HepG2 (cell line): Measurements from ENCODE around the gene ZNF581. TPM values are rescaled to one million over a fixed set of nuclear protein-coding genes. Genes with fewer than 3 reads are reported as not detected.
A peak's percentile ranks its signal among the peaks of the same experiment; 100 is the strongest.

Experiments used
- ARNT ChIP-seq: fragments of 450-650 bp; IDR thresholded peaks from 2 replicates; pipeline ENCODE4 v1.6.1; 2017
- ARNT2 ChIP-seq: sonication (generic); formaldehyde crosslinking; IDR thresholded peaks from 2 replicates; pipeline ENCODE4 v1.8.0; 2022; ENCODE audit warnings: mild to moderate bottlenecking, low read depth, missing genetic modification reagents, moderate library complexity
- FOXC1 ChIP-seq: sonication (generic); formaldehyde crosslinking; IDR thresholded peaks from 2 replicates; pipeline ENCODE4 v1.8.0; 2022; ENCODE audit warnings: mild to moderate bottlenecking, missing genetic modification reagents, borderline replicate concordance
- HOXA5 ChIP-seq: sonication (generic); formaldehyde crosslinking; IDR thresholded peaks from 2 replicates; pipeline ENCODE4 v1.4.0; 2020; ENCODE audit warnings: missing genetic modification reagents
- KMT2A ChIP-seq: sonication (generic); formaldehyde crosslinking; IDR thresholded peaks from 2 replicates; pipeline ENCODE4 v1.4.0; 2020; ENCODE audit warnings: missing genetic modification reagents
- MED13 ChIP-seq: sonication (generic); formaldehyde crosslinking; IDR thresholded peaks from 2 replicates; pipeline ENCODE4 v1.5.0; 2020; ENCODE audit warnings: missing genetic modification reagents
- NFAT5 ChIP-seq: sonication (generic); formaldehyde crosslinking; IDR thresholded peaks from 2 replicates; pipeline ENCODE4 v1.4.0; 2020; ENCODE audit warnings: missing genetic modification reagents
- NPAS2 ChIP-seq: sonication (generic); formaldehyde crosslinking; IDR thresholded peaks from 2 replicates; pipeline ENCODE4 v1.8.0; 2022; ENCODE audit warnings: mild to moderate bottlenecking, missing genetic modification reagents, borderline replicate concordance
- SIX4 ChIP-seq: sonication (generic); formaldehyde crosslinking; IDR thresholded peaks from 2 replicates; pipeline ENCODE4 v1.4.0; 2020; ENCODE audit warnings: missing genetic modification reagents
- SRSF4 ChIP-seq: fragments of 200-400 bp; formaldehyde crosslinking; IDR thresholded peaks from one replicate; pipeline ENCODE4 v1.6.1; 2018; ENCODE audit warnings: mild to moderate bottlenecking, low read depth, low read length, moderate library complexity; ENCODE audit not compliant: poor library complexity, severe bottlenecking
- TCF7L2 ChIP-seq: IDR thresholded peaks from 2 replicates; pipeline ENCODE4 v1.6.1; 2011; ENCODE audit warnings: mild to moderate bottlenecking, low read depth, low read length, moderate library complexity
- TRIM22 ChIP-seq: fragments of 450-650 bp; IDR thresholded peaks from 2 replicates; pipeline ENCODE4 v1.6.1; 2017
- ZC3H4 ChIP-seq: sonication (generic); formaldehyde crosslinking; IDR thresholded peaks from 2 replicates; pipeline ENCODE4 v1.4.0; 2020; ENCODE audit warnings: missing genetic modification reagents, borderline replicate concordance
- ZNF530 ChIP-seq: sonication (generic); formaldehyde crosslinking; IDR thresholded peaks from 2 replicates; pipeline ENCODE4 v1.5.0; 2020; ENCODE audit warnings: low read depth, mild to moderate bottlenecking, missing genetic modification reagents
- ZNF782 ChIP-seq: sonication (generic); formaldehyde crosslinking; IDR thresholded peaks from 2 replicates; pipeline ENCODE4 v1.4.0; 2020; ENCODE audit warnings: missing genetic modification reagents, mild to moderate bottlenecking, borderline replicate concordance
- ZNF83 ChIP-seq: sonication (generic); formaldehyde crosslinking; IDR thresholded peaks from 2 replicates; pipeline ENCODE4 v1.4.0; 2020; ENCODE audit warnings: missing genetic modification reagents, mild to moderate bottlenecking, borderline replicate concordance
- ZSCAN21 ChIP-seq: sonication (generic); formaldehyde crosslinking; IDR thresholded peaks from 2 replicates; pipeline ENCODE4 v1.8.0; 2022; ENCODE audit warnings: mild to moderate bottlenecking, missing genetic modification reagents, moderate library complexity, borderline replicate concordance
- ZUFSP ChIP-seq: sonication (generic); formaldehyde crosslinking; IDR thresholded peaks from 2 replicates; pipeline ENCODE4 v1.9.0; 2021; ENCODE audit warnings: missing genetic modification reagents, mild to moderate bottlenecking, borderline replicate concordance
- polyA plus RNA-seq, 8 experiments: library from polyadenylated mRNA; depleted of rRNA in 3 of 8; stranded (reverse) in 7 of 8; unstranded in 1 of 8; fragments of >200 nt; fragmentation: Illumina TruSeq in 4 of 8; extraction: Trizol in 4 of 8; gene quantifications; 2 replicates each; pipeline versions ENCODE4 v1.2.1 to v1.2.3, GENCODE V29; 2011 to 2016; ENCODE audit warnings: low read depth in 4 of 8, missing spikeins in 1 of 8, mixed read lengths in 1 of 8; ENCODE audit not compliant: insufficient read depth in 1 of 8
- total RNA-seq, 5 experiments: library from RNA; depleted of rRNA; stranded (reverse); fragments of >200 nt; fragmentation: Illumina TruSeq; extraction: Trizol; gene quantifications; 2 replicates each; pipeline ENCODE4 v1.2.3, GENCODE V29; 2016; ENCODE audit warnings: low read depth in 1 of 5
- TF ChIP-seq, protein P1 (sequence below): sonication (generic); formaldehyde crosslinking; IDR thresholded peaks from 2 replicates; pipeline ENCODE4 v1.9.0; 2022; ENCODE audit warnings: missing genetic modification reagents, mild to moderate bottlenecking, borderline replicate concordance

The ZNF581 gene
- total and polyA plus RNA-seq, 2 of the 13 experiments (the other 11 are each of a cell fraction or from before 2014, with no cell fraction given): 19.6 to 49.5 TPM

DNA sequence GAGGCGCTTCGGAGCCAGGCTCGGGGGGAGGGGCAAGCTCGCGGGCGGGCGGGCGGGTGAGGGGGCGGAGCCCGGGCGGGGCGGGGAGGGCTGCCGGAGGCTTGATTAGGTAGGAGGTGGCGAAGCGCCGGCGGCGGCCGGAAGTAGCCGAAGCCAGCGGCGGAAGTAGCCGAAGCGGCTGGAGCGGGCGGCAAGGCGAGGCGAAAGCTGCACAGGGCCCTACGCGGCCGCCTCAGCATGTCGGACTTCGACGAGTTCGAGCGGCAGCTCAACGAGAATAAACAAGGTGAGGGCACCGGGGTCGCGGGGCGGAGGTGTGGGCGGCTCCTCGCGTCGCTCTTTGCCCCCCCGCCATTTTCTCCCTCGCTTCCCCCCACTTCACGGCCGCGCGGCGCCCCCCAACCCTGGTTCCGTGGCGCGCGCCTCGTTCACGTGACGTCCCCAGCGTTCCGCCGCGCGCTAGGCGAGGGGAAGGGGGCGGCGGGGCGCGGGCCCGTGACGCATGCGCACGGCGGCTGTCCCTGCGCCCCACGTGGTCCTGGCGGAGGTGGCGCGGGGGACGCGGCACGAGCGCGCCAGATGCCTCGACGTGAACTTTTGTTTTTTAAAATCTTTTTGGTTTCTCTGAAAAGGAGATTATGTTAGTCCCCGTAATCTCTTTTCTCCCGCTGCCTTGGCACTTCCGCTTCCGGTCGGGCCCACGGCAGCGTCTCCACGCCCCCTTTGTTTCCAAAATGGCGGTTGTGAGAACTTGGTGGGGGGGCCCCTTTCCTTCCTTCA lies 11.6 kb downstream of the ZNF581 start, which contains the start of gene U2AF2 (continued):
- TF ChIP-seq ARNT2 (CRISPR knock-in tag): peak; percentile 48
- no peak for TF ChIP-seq ZNF83 (CRISPR knock-in tag)
- TF ChIP-seq TRIM22: no peak
- TF ChIP-seq ZNF782 (CRISPR knock-in tag): no peak
- TF ChIP-seq FOXC1 (CRISPR knock-in tag): peak; percentile 87
- TF ChIP-seq KMT2A (CRISPR knock-in tag): peak; percentile 37; the same call in 1 of the 2 replicates
- no peak for TF ChIP-seq NPAS2
- TF ChIP-seq ZNF530 (CRISPR knock-in tag): no peak
- 0 out of 2 replicates have a peak, but pooled peaks have one; percentile 38 for TF ChIP-seq MED13 (CRISPR knock-in tag)
- TF ChIP-seq ZC3H4 (CRISPR knock-in tag): no peak
- TF ChIP-seq ZSCAN21: peak; percentile 77; the same call in 1 of the 2 replicates
- 0 out of 2 replicates have a peak, but pooled peaks have one; percentile 37 for TF ChIP-seq HOXA5 (CRISPR knock-in tag)
- no peak for TF ChIP-seq NFAT5
- no peak for TF ChIP-seq TCF7L2
- TF ChIP-seq SIX4: no peak
- no peak for TF ChIP-seq SRSF4
- TF ChIP-seq ARNT: no peak
- TF ChIP-seq, protein P1, sequence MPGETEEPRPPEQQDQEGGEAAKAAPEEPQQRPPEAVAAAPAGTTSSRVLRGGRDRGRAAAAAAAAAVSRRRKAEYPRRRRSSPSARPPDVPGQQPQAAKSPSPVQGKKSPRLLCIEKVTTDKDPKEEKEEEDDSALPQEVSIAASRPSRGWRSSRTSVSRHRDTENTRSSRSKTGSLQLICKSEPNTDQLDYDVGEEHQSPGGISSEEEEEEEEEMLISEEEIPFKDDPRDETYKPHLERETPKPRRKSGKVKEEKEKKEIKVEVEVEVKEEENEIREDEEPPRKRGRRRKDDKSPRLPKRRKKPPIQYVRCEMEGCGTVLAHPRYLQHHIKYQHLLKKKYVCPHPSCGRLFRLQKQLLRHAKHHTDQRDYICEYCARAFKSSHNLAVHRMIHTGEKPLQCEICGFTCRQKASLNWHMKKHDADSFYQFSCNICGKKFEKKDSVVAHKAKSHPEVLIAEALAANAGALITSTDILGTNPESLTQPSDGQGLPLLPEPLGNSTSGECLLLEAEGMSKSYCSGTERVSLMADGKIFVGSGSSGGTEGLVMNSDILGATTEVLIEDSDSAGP (CRISPR knock-in tag): peak; percentile 65; the same call in 1 of the 2 replicates
- no peak for TF ChIP-seq ZUFSP
